GM20000 (cell line): Measurements from ENCODE around the gene A3GALT2.

Source experiments
- DNase-seq: peaks from one replicate; pipeline ENCODE4 v3.0.0; 2012; ENCODE audit warnings: low spot score
- TF ChIP-seq, protein P1 (sequence below): IDR thresholded peaks from 2 replicates; pipeline ENCODE4 v1.5.1; 2012; ENCODE audit warnings: mild to moderate bottlenecking, control low read depth; ENCODE audit errors: extremely low read depth, missing control alignments

The A3GALT2 gene

DNA sequence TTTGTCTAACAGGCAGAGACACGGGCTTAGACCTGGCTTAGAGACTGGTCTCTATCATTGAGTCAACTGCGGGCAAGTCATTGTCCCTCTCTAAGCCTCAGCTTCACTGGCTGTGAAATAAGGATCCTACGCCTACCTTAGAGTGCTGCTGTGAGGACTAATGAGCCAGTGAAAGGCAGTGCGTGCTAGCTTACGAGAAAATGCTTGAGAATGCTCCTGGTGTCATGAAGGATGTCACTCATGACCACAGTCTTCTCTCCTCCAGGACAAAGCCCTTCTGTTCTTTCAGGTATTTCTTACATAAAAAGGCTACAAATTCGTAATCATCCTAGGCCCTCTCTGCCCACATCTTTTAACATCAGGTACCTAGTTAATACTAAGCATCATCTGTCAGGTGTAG is 16.5 kb upstream of the A3GALT2 start:
- DNase-seq, result no peak
- TF ChIP-seq, protein P1, sequence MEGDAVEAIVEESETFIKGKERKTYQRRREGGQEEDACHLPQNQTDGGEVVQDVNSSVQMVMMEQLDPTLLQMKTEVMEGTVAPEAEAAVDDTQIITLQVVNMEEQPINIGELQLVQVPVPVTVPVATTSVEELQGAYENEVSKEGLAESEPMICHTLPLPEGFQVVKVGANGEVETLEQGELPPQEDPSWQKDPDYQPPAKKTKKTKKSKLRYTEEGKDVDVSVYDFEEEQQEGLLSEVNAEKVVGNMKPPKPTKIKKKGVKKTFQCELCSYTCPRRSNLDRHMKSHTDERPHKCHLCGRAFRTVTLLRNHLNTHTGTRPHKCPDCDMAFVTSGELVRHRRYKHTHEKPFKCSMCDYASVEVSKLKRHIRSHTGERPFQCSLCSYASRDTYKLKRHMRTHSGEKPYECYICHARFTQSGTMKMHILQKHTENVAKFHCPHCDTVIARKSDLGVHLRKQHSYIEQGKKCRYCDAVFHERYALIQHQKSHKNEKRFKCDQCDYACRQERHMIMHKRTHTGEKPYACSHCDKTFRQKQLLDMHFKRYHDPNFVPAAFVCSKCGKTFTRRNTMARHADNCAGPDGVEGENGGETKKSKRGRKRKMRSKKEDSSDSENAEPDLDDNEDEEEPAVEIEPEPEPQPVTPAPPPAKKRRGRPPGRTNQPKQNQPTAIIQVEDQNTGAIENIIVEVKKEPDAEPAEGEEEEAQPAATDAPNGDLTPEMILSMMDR, result no peak

DNA sequence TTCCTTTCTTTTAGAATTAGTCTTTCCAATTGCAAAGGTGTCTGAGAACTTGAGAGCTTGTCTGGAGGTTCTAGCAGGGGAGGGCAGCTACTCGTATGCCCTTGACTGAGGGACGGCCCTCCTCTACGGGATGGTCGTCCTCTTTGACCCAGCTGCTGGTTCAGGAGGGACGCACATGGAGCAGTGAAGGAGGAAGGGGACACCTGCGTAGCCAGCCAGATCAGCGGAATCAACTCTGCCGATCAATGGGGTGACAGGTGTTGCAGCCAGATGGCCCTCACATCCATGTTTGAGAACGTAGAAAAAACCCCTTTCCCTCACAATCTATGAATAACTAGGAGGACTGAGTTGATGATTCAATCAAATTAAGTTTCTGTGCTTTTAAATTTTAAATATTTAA is 15.7 kb upstream of the A3GALT2 start:
- TF ChIP-seq, protein P1, result no peak
- no peak for DNase-seq

DNA sequence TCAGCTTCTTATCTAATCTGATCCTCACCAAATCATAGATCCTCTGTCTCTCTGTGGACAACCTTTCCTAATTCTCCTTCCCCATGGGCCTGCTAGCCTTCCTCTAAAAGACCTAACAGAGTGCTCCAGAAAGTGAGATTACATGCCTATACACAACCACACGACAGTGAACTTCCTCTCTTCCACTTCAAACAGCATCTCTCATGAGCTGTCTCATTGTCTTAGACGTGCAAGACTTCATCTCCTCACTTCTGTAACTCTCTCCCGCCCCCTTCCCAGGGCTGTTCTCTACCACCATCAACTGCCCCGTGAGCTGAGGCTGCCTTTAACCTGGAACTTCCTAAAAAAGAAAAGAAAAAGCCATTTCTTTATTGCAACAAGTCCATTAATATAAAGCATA is 14.1 kb upstream of the A3GALT2 start:
- TF ChIP-seq, protein P1, result no peak
- no peak for DNase-seq

DNA sequence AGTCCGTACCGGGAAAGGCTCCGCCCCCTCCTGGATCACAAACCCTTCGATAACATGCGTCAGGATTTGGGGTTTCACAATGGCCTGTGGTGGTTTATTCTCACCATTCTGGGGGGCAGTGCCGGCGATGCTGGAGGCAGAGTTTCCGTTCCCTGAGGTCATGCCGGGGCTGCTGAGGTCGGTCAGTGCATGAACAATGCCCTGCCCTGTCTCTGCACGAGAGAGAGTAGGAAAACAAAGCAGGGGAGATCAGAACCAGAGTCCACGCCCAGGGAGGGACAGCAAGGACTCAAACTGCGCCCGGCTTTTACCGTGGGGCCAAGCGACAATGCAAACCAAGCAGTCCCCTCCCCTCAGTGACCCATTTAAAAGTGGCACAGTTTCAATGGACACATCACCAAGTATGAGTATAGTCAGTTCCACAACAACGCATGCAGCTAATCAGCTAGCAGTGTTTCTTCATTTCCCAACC is 13.2 kb upstream of the A3GALT2 start:
- no peak for DNase-seq
- TF ChIP-seq, protein P1, result no peak

DNA sequence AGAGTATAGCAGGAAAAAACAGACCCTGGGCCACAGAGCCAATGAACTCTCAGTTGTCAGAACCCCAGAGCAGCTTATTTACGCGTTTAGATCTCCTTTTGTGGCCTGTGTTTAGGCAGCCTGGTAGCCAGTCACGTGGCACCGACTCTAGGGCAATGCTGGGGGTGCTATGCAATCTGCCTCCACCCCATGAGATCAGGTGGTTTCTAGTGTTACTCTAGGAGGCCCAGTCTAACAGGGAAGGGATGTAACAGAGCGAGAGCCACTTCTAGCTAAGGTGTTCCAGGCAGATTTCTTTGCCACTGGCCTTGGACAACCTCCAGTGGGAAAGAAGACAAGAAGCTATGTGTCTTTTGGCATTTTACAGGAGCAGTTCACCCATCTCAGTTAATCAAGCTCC is 12.0 kb upstream of the A3GALT2 start:
- TF ChIP-seq, protein P1, result no peak
- DNase-seq, result no peak

DNA sequence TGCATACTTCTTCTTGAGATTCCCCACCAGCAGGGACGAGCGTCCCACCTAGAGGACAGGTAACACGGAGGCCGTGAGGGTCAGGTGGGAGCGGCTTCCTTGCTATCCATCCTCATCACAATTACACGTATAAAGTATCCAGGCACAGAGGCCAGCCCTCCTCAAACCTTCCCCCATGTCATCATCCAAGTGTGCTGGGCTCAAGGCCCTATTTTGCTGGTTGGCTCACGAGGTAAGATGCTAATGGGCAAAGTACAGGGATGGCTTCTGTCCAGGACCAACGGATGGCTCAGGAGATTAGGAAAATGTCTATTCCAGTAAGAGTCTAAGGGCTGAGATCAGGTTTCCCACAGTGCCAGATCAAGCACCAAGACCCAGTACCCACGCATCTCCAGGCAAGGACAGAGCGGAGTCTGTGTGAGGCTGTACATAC is 11.5 kb upstream of the A3GALT2 start:
- TF ChIP-seq, protein P1, result no peak
- no peak for DNase-seq

DNA sequence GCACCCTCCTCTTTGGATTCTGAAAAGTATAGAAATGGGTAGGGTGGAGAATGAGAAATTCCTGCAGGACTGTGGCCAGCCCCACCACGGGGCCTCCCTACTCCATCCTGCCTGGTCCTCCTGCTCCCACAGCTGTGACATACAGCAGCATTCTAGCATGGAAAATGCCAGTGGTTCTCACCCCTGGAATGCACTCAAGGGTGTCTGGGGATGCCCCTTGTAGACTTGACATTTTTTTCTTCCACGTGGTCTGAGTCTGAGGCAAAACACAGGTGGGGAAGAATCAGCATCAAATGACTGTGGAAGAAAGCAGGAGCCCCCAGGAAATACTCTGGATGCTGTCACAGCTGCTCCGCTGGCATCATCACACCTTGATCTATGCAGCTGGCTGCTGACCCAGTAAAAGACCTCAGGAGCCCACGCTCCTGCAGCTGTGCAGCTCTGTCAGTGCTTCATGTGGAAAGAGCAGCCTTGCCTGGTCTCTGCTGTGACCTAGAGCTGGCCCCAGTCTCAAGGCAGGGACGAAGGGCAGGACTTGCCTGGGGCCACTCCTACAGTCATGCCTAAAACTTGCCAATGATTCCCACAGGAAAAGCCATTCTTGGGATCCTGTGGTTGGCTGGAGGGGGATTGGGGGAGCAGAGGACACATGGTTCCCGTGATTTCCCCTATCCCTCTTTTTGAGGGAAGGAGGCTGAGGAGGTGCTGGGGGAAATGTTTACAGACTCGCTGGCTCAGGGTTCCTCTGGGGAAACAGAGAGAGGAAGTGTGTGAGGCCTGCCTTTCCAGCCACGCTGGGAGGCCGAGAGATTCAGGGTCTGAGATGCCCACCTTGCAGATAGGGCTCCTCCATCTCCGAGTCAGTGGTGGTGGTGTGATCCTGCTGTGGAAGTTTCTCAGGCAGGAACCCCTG is 10.8 kb upstream of the A3GALT2 start:
- TF ChIP-seq, protein P1, result no peak
- no peak for DNase-seq
